ENCODE measurements around the gene RAB7A. TPM values are rescaled to one million over a fixed set of nuclear protein-coding genes. Genes with fewer than 3 reads are reported as not detected.

Gene RAB7A
- total and polyA plus RNA-seq, 10 of the 15 experiments (the other 5 are each of a cell fraction or from before 2014, with no cell fraction given), result 40.3 to 212 (median 160) TPM

DNA sequence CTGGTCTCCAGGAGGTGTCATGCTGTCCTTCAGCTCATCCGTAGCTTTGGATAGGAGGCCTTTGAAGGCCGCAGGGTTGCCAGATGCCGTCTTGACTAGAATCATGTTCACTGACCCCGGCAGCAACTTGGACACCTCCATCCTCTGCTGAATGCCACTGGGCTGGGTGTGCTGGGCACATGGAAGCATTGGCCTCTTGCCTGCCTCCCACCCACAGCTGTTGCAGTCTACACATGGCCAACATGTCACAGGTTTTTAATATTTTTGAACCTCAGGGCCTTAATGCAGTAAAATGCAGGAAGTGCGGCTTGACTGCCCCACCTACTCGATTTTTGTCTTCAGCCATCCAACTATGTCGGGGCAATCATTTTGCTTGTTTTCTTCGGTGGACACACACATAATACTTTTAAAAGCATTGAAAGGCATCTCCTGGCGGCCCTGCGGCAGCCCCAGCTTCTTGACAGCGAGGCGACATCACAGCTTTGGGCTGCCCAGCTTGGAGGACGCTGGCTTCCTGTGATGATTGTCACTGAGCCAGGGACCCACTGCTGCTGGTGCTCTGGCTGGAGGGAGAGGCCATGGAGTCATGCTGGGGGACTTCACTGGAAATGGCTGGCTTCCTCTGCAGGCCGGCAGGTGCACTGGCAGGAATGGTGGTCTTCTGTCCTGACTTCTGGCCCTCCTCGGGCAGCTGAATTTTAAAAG is 121.8 kb downstream of the RAB7A start:
- H3K4me2 ChIP-seq (ENCODE audit: control insufficient read depth, insufficient read depth), result no peak overlapping the region
- H4K20me1 ChIP-seq (ENCODE audit: control insufficient read depth, insufficient read depth), result no peaks in the 10 kb centered on the region
- ChIA-PET SMC1A (ENCODE audit: uncharacterized antibody, unreplicated experiment) (interaction anchor here (0.6 to 1.8 kb wide), 2 partner anchors 167 to 241 kb away, joined by 3 to 9 read pairs; no protein-coding TSS in a partner anchor), POLR2A (interaction anchor here (0.6 kb wide), 1 partner anchor 329 kb away, joined by 3 read pairs; no protein-coding TSS in a partner anchor), CTCF (interaction anchor here (1.3 to 3.4 kb wide), 4 partner anchors 16 to 230 kb away, joined by 4 to 26 read pairs (median 11); no protein-coding TSS in a partner anchor), RAD21 (ENCODE audit: unreplicated experiment) (interaction anchor here (0.8 kb wide), 1 partner anchor 167 kb away, joined by 5 read pairs; no protein-coding TSS in a partner anchor)
- H3K9me3 ChIP-seq (replicated peaks; ENCODE audit: control insufficient read depth, insufficient read depth, low read length), result no peaks in the 10 kb centered on the region
- FAIRE-seq (no peak), DNase-seq (ENCODE audit: low read depth, low spot score) (no peak), ATAC-seq (no peak)
- no peaks in the 10 kb centered on the region for H3K36me3 ChIP-seq (ENCODE audit: control insufficient read depth in 2 of 2, insufficient read depth in 2 of 2, low read length in 1 of 2)
- intact Hi-C loops (cut with micrococcal nuclease; ENCODE audit: unreplicated experiment) (no loop called here), in situ Hi-C loops (cut with MboI) (no loop called here)
- H3K9ac ChIP-seq (ENCODE audit: control insufficient read depth, insufficient read depth, low read length), result no peak overlapping the region
- peaks cover 4% of the 10 kb centered on the region for H3K4me1 ChIP-seq (ENCODE audit: control insufficient read depth, insufficient read depth, low read length)
- no peaks in the 10 kb centered on the region for H3K27me3 ChIP-seq (replicated peaks in 1 of 2; ENCODE audit: control insufficient read depth in 2 of 2, insufficient read depth in 2 of 2, low read length in 1 of 2)
- H3K27ac ChIP-seq (ENCODE audit: control insufficient read depth, insufficient read depth), result no peak overlapping the region
- TF ChIP-seq ZNF274 (IDR thresholded peaks at IDR 0.05; ENCODE audit: insufficient read depth, insufficient read length), result no peak
- no peak for TF ChIP-seq NR2C1 (IDR thresholded peaks at IDR 0.05)
- TF ChIP-seq, protein P1, sequence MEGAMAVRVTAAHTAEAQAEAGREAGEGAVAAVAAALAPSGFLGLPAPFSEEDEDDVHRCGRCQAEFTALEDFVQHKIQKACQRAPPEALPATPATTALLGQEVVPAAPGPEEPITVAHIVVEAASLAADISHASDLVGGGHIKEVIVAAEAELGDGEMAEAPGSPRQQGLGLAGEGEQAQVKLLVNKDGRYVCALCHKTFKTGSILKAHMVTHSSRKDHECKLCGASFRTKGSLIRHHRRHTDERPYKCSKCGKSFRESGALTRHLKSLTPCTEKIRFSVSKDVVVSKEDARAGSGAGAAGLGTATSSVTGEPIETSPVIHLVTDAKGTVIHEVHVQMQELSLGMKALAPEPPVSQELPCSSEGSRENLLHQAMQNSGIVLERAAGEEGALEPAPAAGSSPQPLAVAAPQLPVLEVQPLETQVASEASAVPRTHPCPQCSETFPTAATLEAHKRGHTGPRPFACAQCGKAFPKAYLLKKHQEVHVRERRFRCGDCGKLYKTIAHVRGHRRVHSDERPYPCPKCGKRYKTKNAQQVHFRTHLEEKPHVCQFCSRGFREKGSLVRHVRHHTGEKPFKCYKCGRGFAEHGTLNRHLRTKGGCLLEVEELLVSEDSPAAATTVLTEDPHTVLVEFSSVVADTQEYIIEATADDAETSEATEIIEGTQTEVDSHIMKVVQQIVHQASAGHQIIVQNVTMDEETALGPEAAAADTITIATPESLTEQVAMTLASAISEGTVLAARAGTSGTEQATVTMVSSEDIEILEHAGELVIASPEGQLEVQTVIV (IDR thresholded peaks at IDR 0.05; ENCODE audit: borderline replicate concordance, partially characterized antibody), result no peak
- TF ChIP-seq, protein P2, sequence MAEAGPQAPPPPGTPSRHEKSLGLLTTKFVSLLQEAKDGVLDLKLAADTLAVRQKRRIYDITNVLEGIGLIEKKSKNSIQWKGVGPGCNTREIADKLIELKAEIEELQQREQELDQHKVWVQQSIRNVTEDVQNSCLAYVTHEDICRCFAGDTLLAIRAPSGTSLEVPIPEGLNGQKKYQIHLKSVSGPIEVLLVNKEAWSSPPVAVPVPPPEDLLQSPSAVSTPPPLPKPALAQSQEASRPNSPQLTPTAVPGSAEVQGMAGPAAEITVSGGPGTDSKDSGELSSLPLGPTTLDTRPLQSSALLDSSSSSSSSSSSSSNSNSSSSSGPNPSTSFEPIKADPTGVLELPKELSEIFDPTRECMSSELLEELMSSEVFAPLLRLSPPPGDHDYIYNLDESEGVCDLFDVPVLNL (IDR thresholded peaks at IDR 0.05; ENCODE audit: low read depth, low read length), result no peak
- BruUV-seq (replicated peaks), result no TSS peak
- no peak overlapping the region for H2AFZ ChIP-seq (ENCODE audit: control insufficient read depth, low read depth, low read length)
- 68% methylated on average over 15 of the region's 15 CpGs for WGBS (ENCODE audit: insufficient coverage, insufficient replicate concordance, low lambda C conversion rate, missing lambda C conversion rate)
- no peaks in the 10 kb centered on the region for H3K79me2 ChIP-seq (ENCODE audit: control insufficient read depth, insufficient read depth, low read length)
- no peak overlapping the region for H3K4me3 ChIP-seq

Data from GM12878 (cell line).